ENCODE measurements around the gene CRYBB3. TPM values are rescaled to one million over a fixed set of nuclear protein-coding genes. Genes with fewer than 3 reads are reported as not detected.

CRYBB3 gene
- total RNA-seq, 1 experiment from 2014 or later, result not detected

DNA sequence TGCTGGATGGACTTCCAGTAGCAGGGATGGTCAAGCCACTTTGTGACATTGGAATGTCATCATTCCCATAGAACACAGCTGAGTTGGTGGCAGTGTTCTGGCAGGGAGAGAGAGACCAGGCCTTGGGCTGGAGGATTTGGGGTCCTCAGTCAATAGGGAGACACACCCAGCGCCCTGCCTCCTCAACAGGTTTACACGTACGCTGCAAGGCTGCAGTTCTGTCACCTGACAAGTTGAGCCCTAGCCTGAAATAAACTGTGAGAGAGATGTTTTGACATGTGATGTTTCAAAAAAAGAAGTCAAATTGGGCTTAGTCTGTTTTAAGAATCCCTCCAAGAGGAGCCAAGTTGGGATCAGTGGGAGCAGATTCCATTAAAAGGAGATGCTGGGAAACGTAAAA, 42.9 kb upstream of the CRYBB3 start:
- Mint-ChIP-seq H3K4me1 (ENCODE audit: low read depth, unreplicated experiment) (no peaks in the 10 kb centered on the region), H3K9me3 (ENCODE audit: unreplicated experiment) (no peaks in the 10 kb centered on the region), H3K27me3 (ENCODE audit: insufficient read depth, unreplicated experiment) (no peaks in the 10 kb centered on the region), H3K27ac (ENCODE audit: unreplicated experiment) (no peak overlapping the region), H3K36me3 (ENCODE audit: insufficient read depth, unreplicated experiment) (no peaks in the 10 kb centered on the region), H3K4me3 (ENCODE audit: unreplicated experiment) (no peak overlapping the region)
- Histone ChIP-seq H3K9me3 (no peaks in the 10 kb centered on the region), H3K27me3 (replicated peaks; ENCODE audit: control insufficient read depth, insufficient read depth, low read length) (no peaks in the 10 kb centered on the region), H3K4me3 (ENCODE audit: low read depth, low read length) (no peak overlapping the region), H3K36me3 (ENCODE audit: control insufficient read depth, insufficient read depth, low read length) (no peaks in the 10 kb centered on the region), H3K4me1 (no peaks in the 10 kb centered on the region)
- intact Hi-C loops (cut with micrococcal nuclease; ENCODE audit: unreplicated experiment), result no loop called here
- ChIA-PET CTCF (no interaction called here), POLR2A (no interaction called here)
- BruUV-seq (replicated peaks), result no TSS peak
- no peak for DNase-seq
- TF ChIP-seq CTCF (IDR thresholded peaks at IDR 0.05; ENCODE audit: insufficient read depth in 1 of 2, low read depth in 1 of 2, low read length in 1 of 2, severe bottlenecking in 1 of 2, unreplicated experiment in 1 of 2), result no peak

DNA sequence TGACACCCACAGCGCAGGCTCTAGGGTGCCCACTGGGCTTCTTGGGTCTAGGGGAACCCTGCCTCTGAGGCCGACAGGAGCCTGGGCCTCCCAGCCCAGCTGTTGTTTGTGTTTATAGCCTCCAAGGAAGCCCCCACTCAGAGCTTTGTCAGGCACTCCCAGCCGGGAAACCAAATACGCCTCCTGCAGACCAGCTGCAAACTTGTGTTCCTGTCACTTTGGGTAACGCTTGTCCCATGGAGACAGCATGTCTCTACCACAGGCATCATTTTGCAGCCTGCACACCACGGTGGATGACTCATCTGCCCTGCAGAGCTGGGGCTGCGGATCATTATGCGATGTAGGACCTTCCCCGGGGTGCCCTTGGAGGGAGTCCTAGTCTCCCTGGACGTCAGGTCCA, 40.6 kb upstream of the CRYBB3 start:
- H3K36me3 Mint-ChIP-seq (ENCODE audit: insufficient read depth, unreplicated experiment), result no peaks in the 10 kb centered on the region
- Histone ChIP-seq H3K36me3 (ENCODE audit: control insufficient read depth, insufficient read depth, low read length) (no peaks in the 10 kb centered on the region), H3K27me3 (replicated peaks; ENCODE audit: control insufficient read depth, insufficient read depth, low read length) (no peaks in the 10 kb centered on the region), H3K4me3 (ENCODE audit: low read depth, low read length) (no peak overlapping the region), H3K4me1 (no peaks in the 10 kb centered on the region), H3K9me3 (no peaks in the 10 kb centered on the region)
- no peak for TF ChIP-seq CTCF (IDR thresholded peaks at IDR 0.05; ENCODE audit: insufficient read depth in 1 of 2, low read depth in 1 of 2, low read length in 1 of 2, severe bottlenecking in 1 of 2, unreplicated experiment in 1 of 2)
- no peak overlapping the region for H3K4me3 Mint-ChIP-seq (ENCODE audit: unreplicated experiment)
- ChIA-PET CTCF (no interaction called here), POLR2A (no interaction called here)
- intact Hi-C loops (cut with micrococcal nuclease; ENCODE audit: unreplicated experiment), result no loop called here
- BruUV-seq (replicated peaks), result no TSS peak
- no peaks in the 10 kb centered on the region for H3K9me3 Mint-ChIP-seq (ENCODE audit: unreplicated experiment)
- H3K27ac Mint-ChIP-seq (ENCODE audit: unreplicated experiment), result no peak overlapping the region
- H3K4me1 Mint-ChIP-seq (ENCODE audit: low read depth, unreplicated experiment), result no peaks in the 10 kb centered on the region
- no peaks in the 10 kb centered on the region for H3K27me3 Mint-ChIP-seq (ENCODE audit: insufficient read depth, unreplicated experiment)
- DNase-seq, result no peak

GRCh38 chr22:25160120-25160996, 39.3 kb upstream of the CRYBB3 start:
- BruUV-seq (replicated peaks), result no TSS peak
- intact Hi-C loops (cut with micrococcal nuclease; ENCODE audit: unreplicated experiment), result no loop called here
- Histone ChIP-seq H3K4me3 (ENCODE audit: low read depth, low read length) (no peak overlapping the region), H3K36me3 (ENCODE audit: control insufficient read depth, insufficient read depth, low read length) (no peaks in the 10 kb centered on the region), H3K27me3 (replicated peaks; ENCODE audit: control insufficient read depth, insufficient read depth, low read length) (no peaks in the 10 kb centered on the region), H3K9me3 (no peaks in the 10 kb centered on the region), H3K4me1 (no peaks in the 10 kb centered on the region)
- Mint-ChIP-seq H3K27ac (ENCODE audit: unreplicated experiment) (no peak overlapping the region), H3K4me1 (ENCODE audit: low read depth, unreplicated experiment) (no peaks in the 10 kb centered on the region), H3K27me3 (ENCODE audit: insufficient read depth, unreplicated experiment) (no peaks in the 10 kb centered on the region), H3K36me3 (ENCODE audit: insufficient read depth, unreplicated experiment) (no peaks in the 10 kb centered on the region), H3K4me3 (ENCODE audit: unreplicated experiment) (no peak overlapping the region), H3K9me3 (ENCODE audit: unreplicated experiment) (no peaks in the 10 kb centered on the region)
- TF ChIP-seq CTCF (IDR thresholded peaks at IDR 0.05; ENCODE audit: insufficient read depth in 1 of 2, low read depth in 1 of 2, low read length in 1 of 2, severe bottlenecking in 1 of 2, unreplicated experiment in 1 of 2), result no peak
- ChIA-PET CTCF (no interaction called here), POLR2A (no interaction called here)
- no peak for DNase-seq
